PC-3 (cell line): ENCODE data around the gene MMRN2.

Source experiments
- EZH2 ChIP-seq: fragments of 300-600 bp; sonication (generic); IDR thresholded peaks from one replicate; pipeline ENCODE4 v1.6.1; 2017; ENCODE audit warnings: antibody characterized with exemption, mild to moderate bottlenecking, low read length; ENCODE audit not compliant: unreplicated experiment
- TF ChIP-seq, protein P1 (sequence below): fragments of 300-600 bp; sonication (generic); conservative IDR thresholded peaks from 2 replicates; pipeline ENCODE4 v1.5.1; 2017; ENCODE audit warnings: antibody characterized with exemption, low read depth, mild to moderate bottlenecking, low read length

DNA sequence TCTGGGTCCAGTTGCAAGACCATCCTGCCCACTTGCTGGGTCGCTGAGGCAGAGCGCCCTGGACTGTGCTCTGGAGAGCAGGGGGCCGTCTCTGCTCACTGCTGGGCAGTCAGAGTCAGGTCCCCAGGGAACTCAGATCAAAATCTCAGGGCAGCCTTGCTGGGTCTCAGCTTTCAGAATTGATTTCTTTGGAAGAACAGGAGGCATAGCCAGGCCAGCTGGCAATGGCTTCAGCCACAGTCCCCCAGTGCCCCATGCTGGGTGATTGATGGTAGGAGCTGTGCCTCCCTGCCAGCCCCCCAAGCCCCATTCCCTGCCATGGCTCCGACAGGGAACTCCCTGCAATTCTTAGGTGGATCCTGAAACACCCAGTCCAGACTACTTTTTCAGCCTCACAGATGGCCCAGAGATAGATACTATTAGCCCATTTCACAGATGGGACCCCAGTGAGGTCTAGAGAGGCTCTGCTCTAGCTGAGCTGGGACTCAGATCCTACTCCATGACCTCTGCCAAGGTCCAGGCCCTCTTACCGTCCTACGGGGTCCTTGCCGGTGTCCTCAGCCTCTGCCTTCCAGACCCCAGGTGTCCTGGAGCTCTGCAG, 467 bp downstream of the MMRN2 start:
- TF ChIP-seq, protein P1, sequence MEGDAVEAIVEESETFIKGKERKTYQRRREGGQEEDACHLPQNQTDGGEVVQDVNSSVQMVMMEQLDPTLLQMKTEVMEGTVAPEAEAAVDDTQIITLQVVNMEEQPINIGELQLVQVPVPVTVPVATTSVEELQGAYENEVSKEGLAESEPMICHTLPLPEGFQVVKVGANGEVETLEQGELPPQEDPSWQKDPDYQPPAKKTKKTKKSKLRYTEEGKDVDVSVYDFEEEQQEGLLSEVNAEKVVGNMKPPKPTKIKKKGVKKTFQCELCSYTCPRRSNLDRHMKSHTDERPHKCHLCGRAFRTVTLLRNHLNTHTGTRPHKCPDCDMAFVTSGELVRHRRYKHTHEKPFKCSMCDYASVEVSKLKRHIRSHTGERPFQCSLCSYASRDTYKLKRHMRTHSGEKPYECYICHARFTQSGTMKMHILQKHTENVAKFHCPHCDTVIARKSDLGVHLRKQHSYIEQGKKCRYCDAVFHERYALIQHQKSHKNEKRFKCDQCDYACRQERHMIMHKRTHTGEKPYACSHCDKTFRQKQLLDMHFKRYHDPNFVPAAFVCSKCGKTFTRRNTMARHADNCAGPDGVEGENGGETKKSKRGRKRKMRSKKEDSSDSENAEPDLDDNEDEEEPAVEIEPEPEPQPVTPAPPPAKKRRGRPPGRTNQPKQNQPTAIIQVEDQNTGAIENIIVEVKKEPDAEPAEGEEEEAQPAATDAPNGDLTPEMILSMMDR: no peak
- TF ChIP-seq EZH2: no peak
